GM20431 (cell line): ENCODE measurements around the gene ECM1.

ENCODE experiments used
- in situ Hi-C: fragments of 300-500 bp; cut with MseI, MboI; formaldehyde crosslinking; loops from one replicate; pipeline ENCODE4 v1.15.0; 2020; ENCODE audit warnings: low sequenced_read_pairs; ENCODE audit not compliant: unreplicated experiment

ECM1 gene

GRCh38 chr1:150511985-150512660 is 4.2 kb downstream of the ECM1 start:
- in situ Hi-C loops = no loop called here

- in situ Hi-C loops = no loop called here
Observed at GRCh38 chr1:150512846-150513245, 4.9 kb downstream of the ECM1 start.

GRCh38 chr1:150513351-150513791 is 5.5 kb downstream of the ECM1 start:
- in situ Hi-C loops = no loop called here

GRCh38 chr1:150514260-150514659 is 6.4 kb downstream of the ECM1 start:
- in situ Hi-C loops = no loop called here

GRCh38 chr1:150514913-150515327 is 7.0 kb downstream of the ECM1 start:
- in situ Hi-C loops = no loop called here

GRCh38 chr1:150515328-150516049 is 7.6 kb downstream of the ECM1 start, which contains the start of gene FALEC:
TSS of gene FALEC (plus strand) at chr1:150515752.
- in situ Hi-C loops = no loop called here

GRCh38 chr1:150516050-150516591 is 8.2 kb downstream of the ECM1 start:
- in situ Hi-C loops = no loop called here

GRCh38 chr1:150516616-150517015 is 8.7 kb downstream of the ECM1 start:
- in situ Hi-C loops = no loop called here

- in situ Hi-C loops = no loop called here
Observed at GRCh38 chr1:150521196-150521968, 13.5 kb downstream of the ECM1 start.

GRCh38 chr1:150525348-150525747 is 17.4 kb downstream of the ECM1 start:
- in situ Hi-C loops = loop anchor here (25.0 kb wide), 1 partner anchor 263 kb away; the partner anchor contains the start of genes APH1A, C1orf54 and CA14

GRCh38 chr1:150528196-150528595 is 20.3 kb downstream of the ECM1 start:
- in situ Hi-C loops = loop anchor here (25.0 kb wide), 1 partner anchor 266 kb away; the partner anchor contains the start of genes APH1A, C1orf54 and CA14

GRCh38 chr1:150529017-150529416 is 21.1 kb downstream of the ECM1 start:
- in situ Hi-C loops = loop anchor here (25.0 kb wide), 1 partner anchor 267 kb away; the partner anchor contains the start of genes APH1A, C1orf54 and CA14

GRCh38 chr1:150530491-150531159 is 22.7 kb downstream of the ECM1 start:
- in situ Hi-C loops = loop anchor here (25.0 kb wide), 1 partner anchor 268 kb away; the partner anchor contains the start of genes APH1A, C1orf54 and CA14

- in situ Hi-C loops = loop anchor here (25.0 kb wide), 1 partner anchor 271 kb away; the partner anchor contains the start of genes APH1A, C1orf54 and CA14
Observed at GRCh38 chr1:150532860-150533259, 25.0 kb downstream of the ECM1 start.

GRCh38 chr1:150534002-150534401 is 26.1 kb downstream of the ECM1 start:
- in situ Hi-C loops = loop anchor here (25.0 kb wide), 1 partner anchor 272 kb away; the partner anchor contains the start of genes APH1A, C1orf54 and CA14

- in situ Hi-C loops = loop anchor here (25.0 kb wide), 1 partner anchor 273 kb away; the partner anchor contains the start of genes APH1A, C1orf54 and CA14
Observed at GRCh38 chr1:150535511-150536287, 27.8 kb downstream of the ECM1 start.

- in situ Hi-C loops = loop anchor here (25.0 kb wide), 1 partner anchor 275 kb away; the partner anchor contains the start of genes APH1A, C1orf54 and CA14
Observed at GRCh38 chr1:150536836-150537731, 29.2 kb downstream of the ECM1 start.
